SU-DHL-6 (cell line): ENCODE data around the gene SLC6A5.

Source experiments
- H2AFZ ChIP-seq: fragments of 200-600 bp; sonication (generic); 2 replicates; pipeline ENCODE4 v1.6.1; 2014; ENCODE audit warnings: low read depth, mild to moderate bottlenecking, moderate library complexity, mixed read lengths, antibody characterized with exemption, low read length; ENCODE audit not compliant: severe bottlenecking
- H3F3A ChIP-seq: fragments of 200-600 bp; shearing (Covaris generic); 2 replicates; pipeline ENCODE4 v1.6.0; 2016; ENCODE audit warnings: antibody characterized with exemption, mild to moderate bottlenecking; ENCODE audit not compliant: insufficient read depth
- H3K27ac ChIP-seq: fragments of 200-600 bp; sonication (generic); 2 replicates; pipeline ENCODE4 v1.5.1; 2016; ENCODE audit warnings: low read depth, mild to moderate bottlenecking, low read length, moderate library complexity, mixed read lengths
- H3K27me3 ChIP-seq: fragments of 200-600 bp; sonication (generic), shearing (Covaris generic); 2 replicates; pipeline ENCODE4 v1.6.0; 2014; ENCODE audit warnings: mild to moderate bottlenecking, low read length
- H3K36me3 ChIP-seq: fragments of 200-600 bp; sonication (generic); 2 replicates; pipeline ENCODE4 v1.6.1; 2014; ENCODE audit warnings: mild to moderate bottlenecking, low read length, mixed read lengths
- H3K4me2 ChIP-seq: fragments of 300-600, 200-600 bp; shearing (Covaris generic), sonication (generic); 2 replicates; pipeline ENCODE4 v1.6.0; 2014; ENCODE audit warnings: low read length, low read depth, mild to moderate bottlenecking; ENCODE audit not compliant: poor library complexity, severe bottlenecking
- H3K4me3 ChIP-seq: fragments of 200-600 bp; sonication (generic); 2 replicates; pipeline ENCODE4 v1.5.1; 2014; ENCODE audit warnings: antibody characterized with exemption, low read length, mild to moderate bottlenecking, mixed read lengths; ENCODE audit not compliant: insufficient read depth, poor library complexity, severe bottlenecking
- H3K79me2 ChIP-seq: fragments of 200-600 bp; sonication (generic); 2 replicates; pipeline ENCODE4 v1.6.1; 2014; ENCODE audit warnings: mild to moderate bottlenecking, low read length, moderate library complexity; ENCODE audit not compliant: insufficient read depth
- H3K9ac ChIP-seq: fragments of 200-600 bp; sonication (generic); 2 replicates; pipeline ENCODE4 v1.7.0; 2014; ENCODE audit warnings: mild to moderate bottlenecking, low read length
- H3K9me2 ChIP-seq: fragments of 200-600 bp; sonication (generic); replicated peaks from 2 replicates; pipeline ENCODE4 v1.6.1; 2014; ENCODE audit warnings: low read length; ENCODE audit not compliant: insufficient read depth
- H3K9me3 ChIP-seq: fragments of 200-600 bp; sonication (generic); 2 replicates; pipeline ENCODE4 v1.6.1; 2014; ENCODE audit warnings: low read length, mixed read lengths; ENCODE audit not compliant: insufficient read depth
- H4K20me1 ChIP-seq: fragments of 200-600 bp; sonication (generic); 2 replicates; pipeline ENCODE4 v1.6.1; 2014; ENCODE audit warnings: low read depth, mild to moderate bottlenecking, antibody characterized with exemption, low read length, moderate library complexity, mixed read lengths
- CTCF ChIP-seq: fragments of 200-600 bp; sonication (generic); IDR thresholded peaks from one replicate; pipeline ENCODE4 v1.5.1; 2017; ENCODE audit warnings: antibody characterized with exemption, mild to moderate bottlenecking, low read length, moderate library complexity; ENCODE audit not compliant: insufficient read depth, poor library complexity, severe bottlenecking
- EZH2phosphoT487 ChIP-seq: fragments of 200-600 bp; sonication (generic), shearing (Covaris generic); conservative IDR thresholded peaks from 2 replicates; pipeline ENCODE4 v1.6.1; 2018; ENCODE audit warnings: mild to moderate bottlenecking, antibody characterized with exemption, low read length, moderate library complexity, mixed read lengths

SLC6A5 gene

GRCh38 chr11:20592741-20593140 is 6.7 kb upstream of the SLC6A5 start:
- H3K27ac ChIP-seq: no peak overlapping the region
- no peaks in the 10 kb centered on the region for H3K27me3 ChIP-seq
- no peaks in the 10 kb centered on the region for H3K79me2 ChIP-seq
- H3F3A ChIP-seq: no peaks in the 10 kb centered on the region
- H3K9me3 ChIP-seq: no peaks in the 10 kb centered on the region
- no peaks in the 10 kb centered on the region for H3K36me3 ChIP-seq
- H4K20me1 ChIP-seq: no peaks in the 10 kb centered on the region
- H2AFZ ChIP-seq: no peak overlapping the region
- no peak overlapping the region for H3K4me2 ChIP-seq
- H3K4me3 ChIP-seq: no peak overlapping the region
- no peak overlapping the region for H3K9ac ChIP-seq
- no peaks in the 10 kb centered on the region for H3K9me2 ChIP-seq
- TF ChIP-seq CTCF (no peak), EZH2phosphoT487 (no peak)

- Histone ChIP-seq H3K36me3 (no peaks in the 10 kb centered on the region), H2AFZ (no peak overlapping the region), H3F3A (no peaks in the 10 kb centered on the region), H3K9me3 (no peaks in the 10 kb centered on the region), H3K27ac (no peak overlapping the region), H3K4me3 (no peak overlapping the region), H3K9me2 (no peaks in the 10 kb centered on the region), H4K20me1 (no peaks in the 10 kb centered on the region), H3K4me2 (no peak overlapping the region), H3K9ac (no peak overlapping the region), H3K27me3 (no peaks in the 10 kb centered on the region), H3K79me2 (no peaks in the 10 kb centered on the region)
- no peak for TF ChIP-seq EZH2phosphoT487
- TF ChIP-seq CTCF: no peak
Measured at GRCh38 chr11:20594274-20595061, 4.9 kb upstream of the SLC6A5 start.

GRCh38 chr11:20595101-20595500 is 4.3 kb upstream of the SLC6A5 start:
- Histone ChIP-seq H3K9me3 (no peaks in the 10 kb centered on the region), H3K36me3 (no peaks in the 10 kb centered on the region), H4K20me1 (no peaks in the 10 kb centered on the region), H3K4me2 (no peak overlapping the region), H3K4me3 (no peak overlapping the region), H3F3A (no peaks in the 10 kb centered on the region), H2AFZ (no peak overlapping the region), H3K27me3 (no peaks in the 10 kb centered on the region), H3K9ac (no peak overlapping the region), H3K79me2 (no peaks in the 10 kb centered on the region), H3K9me2 (no peaks in the 10 kb centered on the region), H3K27ac (no peak overlapping the region)
- TF ChIP-seq EZH2phosphoT487 (no peak), CTCF (no peak)
